ENCODE results near the gene RIT2. TPM values are rescaled to one million over a fixed set of nuclear protein-coding genes. Genes with fewer than 3 reads are reported as not detected.

The RIT2 gene
- total and polyA plus RNA-seq, 2 experiments from 2014 or later = not detected

DNA sequence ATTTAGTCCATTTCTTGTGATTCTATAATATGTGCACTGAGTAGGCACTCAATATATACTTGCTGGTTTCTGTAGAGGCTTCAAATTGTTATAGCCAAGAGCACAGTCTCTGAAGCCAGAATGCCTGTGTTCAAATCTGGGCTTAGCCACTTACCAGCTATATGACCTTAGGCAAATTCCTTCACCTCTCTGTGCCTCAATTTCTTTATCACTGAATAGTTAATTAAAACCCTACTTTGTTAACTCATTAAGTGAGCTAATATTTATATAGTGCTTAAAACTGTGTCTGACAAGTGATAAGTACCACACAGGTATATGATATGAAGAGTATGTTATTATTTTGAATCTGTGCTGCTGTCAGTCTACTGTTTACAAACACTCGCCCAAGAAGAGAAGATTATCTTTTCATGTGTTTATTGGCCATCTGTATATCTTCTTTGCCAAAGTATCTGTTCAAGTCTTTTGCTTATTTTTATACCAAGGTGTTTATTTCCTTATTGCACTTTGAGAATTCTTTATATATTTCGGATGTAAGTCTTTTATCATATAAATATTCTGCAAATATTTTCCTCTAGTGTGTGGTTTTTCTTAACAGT, 1.3 kb upstream of the RIT2 start:
- no peaks in the 10 kb centered on the region for H3K36me3 ChIP-seq
- H3K4me1 ChIP-seq (ENCODE audit: low read depth) = no peaks in the 10 kb centered on the region
- no peak overlapping the region for H3K27ac ChIP-seq
- DNase-seq (ENCODE audit: low read depth in 1 of 2, low spot score in 1 of 2) = no peak
- no peaks in the 10 kb centered on the region for H3K27me3 ChIP-seq
- H3K4me3 ChIP-seq = no peak overlapping the region
- TF ChIP-seq, protein P1, sequence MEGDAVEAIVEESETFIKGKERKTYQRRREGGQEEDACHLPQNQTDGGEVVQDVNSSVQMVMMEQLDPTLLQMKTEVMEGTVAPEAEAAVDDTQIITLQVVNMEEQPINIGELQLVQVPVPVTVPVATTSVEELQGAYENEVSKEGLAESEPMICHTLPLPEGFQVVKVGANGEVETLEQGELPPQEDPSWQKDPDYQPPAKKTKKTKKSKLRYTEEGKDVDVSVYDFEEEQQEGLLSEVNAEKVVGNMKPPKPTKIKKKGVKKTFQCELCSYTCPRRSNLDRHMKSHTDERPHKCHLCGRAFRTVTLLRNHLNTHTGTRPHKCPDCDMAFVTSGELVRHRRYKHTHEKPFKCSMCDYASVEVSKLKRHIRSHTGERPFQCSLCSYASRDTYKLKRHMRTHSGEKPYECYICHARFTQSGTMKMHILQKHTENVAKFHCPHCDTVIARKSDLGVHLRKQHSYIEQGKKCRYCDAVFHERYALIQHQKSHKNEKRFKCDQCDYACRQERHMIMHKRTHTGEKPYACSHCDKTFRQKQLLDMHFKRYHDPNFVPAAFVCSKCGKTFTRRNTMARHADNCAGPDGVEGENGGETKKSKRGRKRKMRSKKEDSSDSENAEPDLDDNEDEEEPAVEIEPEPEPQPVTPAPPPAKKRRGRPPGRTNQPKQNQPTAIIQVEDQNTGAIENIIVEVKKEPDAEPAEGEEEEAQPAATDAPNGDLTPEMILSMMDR (IDR thresholded peaks at IDR 0.05; ENCODE audit: low read depth, low read length) = no peak
- no peaks in the 10 kb centered on the region for H3K9me3 ChIP-seq (ENCODE audit: low read depth)

DNA sequence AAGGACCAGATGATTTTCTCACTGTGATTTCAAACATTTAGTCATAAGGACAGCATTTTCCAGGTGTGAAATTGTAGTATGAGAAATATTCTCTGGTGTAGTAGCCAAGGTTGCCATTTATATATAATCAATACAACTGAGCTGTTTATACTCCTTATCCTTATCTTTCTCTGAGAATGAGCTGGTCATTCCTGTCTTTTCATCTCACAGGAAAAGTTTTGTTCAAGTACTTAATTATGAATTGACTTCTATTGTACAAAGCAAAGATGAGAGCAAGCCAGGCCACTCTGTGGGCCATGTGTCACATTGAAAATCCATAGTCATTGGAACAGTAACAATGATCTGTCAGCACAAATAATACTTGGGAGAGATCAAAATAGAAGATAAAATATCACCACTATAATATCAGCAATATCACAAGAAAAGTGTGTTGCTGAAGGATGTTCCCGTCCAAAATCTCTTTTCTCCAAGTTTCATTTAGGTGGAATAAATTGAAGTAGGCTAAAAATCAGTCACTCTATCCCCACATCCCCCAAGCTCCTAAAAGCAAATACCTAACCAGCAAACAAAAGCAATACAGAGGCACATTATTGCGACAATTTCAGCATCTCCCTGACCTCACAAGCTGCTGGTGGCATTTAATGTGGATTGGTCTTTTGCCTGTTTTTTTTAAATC, 2.1 kb downstream of the RIT2 start:
- Histone ChIP-seq H3K9me3 (ENCODE audit: low read depth) (no peaks in the 10 kb centered on the region), H3K27me3 (no peaks in the 10 kb centered on the region), H3K4me1 (ENCODE audit: low read depth) (no peaks in the 10 kb centered on the region), H3K36me3 (no peaks in the 10 kb centered on the region), H3K4me3 (no peak overlapping the region), H3K27ac (no peak overlapping the region)
- TF ChIP-seq, protein P1 (IDR thresholded peaks at IDR 0.05; ENCODE audit: low read depth, low read length) = no peak
- DNase-seq (ENCODE audit: low read depth in 1 of 2, low spot score in 1 of 2) = no peak

DNA sequence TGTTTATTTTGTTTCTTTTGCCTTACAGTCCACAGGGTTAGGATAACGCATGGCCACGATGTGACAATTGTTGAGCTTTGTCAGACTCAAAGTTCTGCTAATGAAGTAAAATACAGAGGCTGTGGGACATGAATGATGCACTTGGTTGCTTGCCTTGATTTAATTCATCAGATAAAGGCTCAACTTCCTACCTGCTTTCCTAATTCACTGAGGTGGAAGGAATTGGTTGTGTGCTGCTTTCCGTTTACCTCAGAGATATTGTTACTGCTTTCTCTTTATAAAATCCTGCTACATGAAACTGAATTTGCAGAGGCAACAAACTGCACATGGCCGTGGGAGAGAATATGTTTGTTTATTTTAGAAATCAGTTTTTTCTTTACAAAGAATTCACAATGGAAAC, 6.6 kb downstream of the RIT2 start:
- no peaks in the 10 kb centered on the region for H3K4me1 ChIP-seq (ENCODE audit: low read depth)
- no peaks in the 10 kb centered on the region for H3K9me3 ChIP-seq (ENCODE audit: low read depth)
- TF ChIP-seq, protein P1 (IDR thresholded peaks at IDR 0.05; ENCODE audit: low read depth, low read length) = no peak
- H3K27ac ChIP-seq = no peak overlapping the region
- no peaks in the 10 kb centered on the region for H3K36me3 ChIP-seq
- no peak overlapping the region for H3K4me3 ChIP-seq
- H3K27me3 ChIP-seq = no peaks in the 10 kb centered on the region
- no peak for DNase-seq (ENCODE audit: low read depth in 1 of 2, low spot score in 1 of 2)

DNA sequence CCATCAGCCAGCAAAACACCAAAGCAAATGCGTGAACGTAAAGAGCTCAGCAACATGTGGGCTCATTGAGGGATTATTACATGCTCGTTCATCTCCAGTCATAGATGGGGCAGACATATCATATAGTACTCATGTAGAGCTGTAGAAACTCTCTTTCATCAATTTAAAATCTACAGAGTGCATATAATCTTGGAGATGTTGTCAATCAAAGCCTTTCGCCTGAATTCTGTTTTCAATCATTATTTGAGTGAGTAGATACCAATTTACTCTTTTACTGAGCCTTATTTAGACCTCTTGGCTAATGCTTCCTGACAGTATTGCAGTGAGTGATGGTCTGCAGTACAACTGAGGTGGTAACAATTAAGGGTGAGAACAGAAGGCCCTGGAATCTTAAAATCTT, 7.0 kb downstream of the RIT2 start:
- TF ChIP-seq, protein P1 (IDR thresholded peaks at IDR 0.05; ENCODE audit: low read depth, low read length) = no peak
- Histone ChIP-seq H3K4me1 (ENCODE audit: low read depth) (no peaks in the 10 kb centered on the region), H3K27me3 (no peaks in the 10 kb centered on the region), H3K36me3 (no peaks in the 10 kb centered on the region), H3K4me3 (no peak overlapping the region), H3K9me3 (ENCODE audit: low read depth) (no peaks in the 10 kb centered on the region), H3K27ac (no peak overlapping the region)
- no peak for DNase-seq (ENCODE audit: low read depth in 1 of 2, low spot score in 1 of 2)

DNA sequence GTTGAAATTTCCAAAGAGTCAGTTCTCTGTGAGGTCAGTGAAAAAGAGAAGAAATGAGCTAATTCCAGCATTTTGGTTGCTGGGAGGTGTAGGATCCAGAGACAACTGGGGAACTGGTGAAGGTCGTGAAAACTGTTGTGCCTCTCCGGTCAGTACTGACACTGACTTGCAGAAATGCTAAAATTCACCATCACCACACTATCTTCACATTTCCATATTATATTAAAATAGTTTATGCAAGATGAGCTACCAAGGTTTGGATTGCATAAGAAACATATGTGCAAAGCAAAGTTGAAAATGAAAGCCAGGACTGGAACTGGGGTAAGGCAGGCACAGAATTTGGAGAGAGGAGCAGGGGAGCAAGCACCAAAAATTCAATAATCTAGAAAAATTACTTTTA, 21.8 kb downstream of the RIT2 start:
- Histone ChIP-seq H3K36me3 (no peaks in the 10 kb centered on the region), H3K27ac (no peak overlapping the region), H3K27me3 (no peaks in the 10 kb centered on the region), H3K4me3 (no peak overlapping the region), H3K4me1 (ENCODE audit: low read depth) (no peaks in the 10 kb centered on the region), H3K9me3 (ENCODE audit: low read depth) (no peaks in the 10 kb centered on the region)
- no peak for DNase-seq (ENCODE audit: low read depth in 1 of 2, low spot score in 1 of 2)
- TF ChIP-seq, protein P1 (IDR thresholded peaks at IDR 0.05; ENCODE audit: low read depth, low read length) = no peak
